T-helper 2 cell treated with Interferon-gamma antibody and Interleukin-4, amounts not matched to agents 100 ng/mL and 5 ng/mL, for 36 hours (primary cell): ENCODE measurements around the gene MTHFS. TPM values are rescaled to one million over a fixed set of nuclear protein-coding genes. Genes with fewer than 3 reads are reported as not detected.

Experiments used
- intact Hi-C: fragments of 100-400 bp; cut with micrococcal nuclease; formaldehyde crosslinking; loops from one replicate; pipeline ENCODE4 v1.15.1; 2023
- total RNA-seq: library from RNA; stranded (reverse); gene quantifications from 2 replicates; pipeline ENCODE4 v1.2.3, GENCODE V29; 2022

MTHFS gene
- total RNA-seq, 1 donor from 2014 or later, result 32.7 TPM

GRCh38 chr15:79824136-79824701 lies 72.6 kb downstream of the MTHFS start:
- intact Hi-C loops, result no loop called here

DNA sequence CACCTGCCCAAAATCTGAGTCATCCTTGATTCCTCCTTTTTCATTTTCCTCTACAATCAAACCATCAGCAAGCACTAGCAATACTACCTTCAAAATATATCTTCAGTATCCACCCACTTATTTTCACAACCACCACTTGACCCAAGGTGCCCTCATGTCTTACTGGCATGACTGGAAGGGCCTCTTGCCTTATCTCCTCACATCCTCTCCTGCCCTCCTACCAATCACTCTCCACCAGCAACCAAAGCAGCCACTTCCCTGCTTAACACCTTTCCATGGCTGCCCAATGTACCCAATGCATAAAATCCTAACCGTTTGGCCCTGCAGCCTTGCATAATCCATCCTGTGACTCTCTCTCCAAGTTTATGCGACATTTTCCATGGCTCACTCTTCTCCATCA lies 76.0 kb downstream of the MTHFS start:
- intact Hi-C loops, result no loop called here

DNA sequence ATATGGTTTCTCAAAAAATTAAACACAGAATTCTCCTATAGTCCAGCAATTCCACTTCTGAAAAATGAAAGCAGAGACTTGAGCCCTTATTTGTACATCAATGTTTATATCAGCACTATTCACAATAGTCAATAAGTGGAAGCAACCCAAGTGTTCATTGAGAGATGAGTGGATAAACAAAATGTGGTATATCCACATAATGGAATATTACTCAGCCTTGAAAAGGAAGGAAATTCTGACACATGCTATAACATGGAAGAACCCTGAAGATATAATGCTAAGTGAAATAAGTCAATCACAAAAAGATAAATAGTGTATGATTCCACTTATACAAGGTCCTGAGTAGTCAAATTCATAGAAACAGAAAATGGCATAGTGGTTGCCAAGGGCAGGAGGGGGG lies 76.6 kb downstream of the MTHFS start:
- intact Hi-C loops, result no loop called here

DNA sequence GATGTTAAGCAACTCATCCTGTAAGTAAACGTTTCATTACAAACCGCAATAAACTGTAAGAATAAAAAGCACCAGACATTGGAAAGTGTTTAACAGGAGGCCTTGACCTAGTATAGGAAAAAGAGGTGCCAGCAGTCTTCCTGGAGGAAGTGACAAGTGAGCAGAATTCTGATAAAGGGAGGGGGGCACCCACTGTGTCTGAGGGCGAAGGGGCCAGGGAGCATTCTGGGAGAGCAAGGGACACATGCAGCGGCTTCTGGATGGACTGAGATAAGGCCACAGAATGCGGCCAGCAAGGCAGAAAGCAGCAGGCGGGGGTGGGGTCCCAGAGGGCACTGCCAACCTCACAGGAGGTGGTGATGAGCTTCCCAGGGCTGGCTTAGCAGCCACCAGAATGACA lies 80.2 kb downstream of the MTHFS start:
- intact Hi-C loops, result no loop called here

GRCh38 chr15:79815468-79815867 lies 81.3 kb downstream of the MTHFS start:
- intact Hi-C loops, result no loop called here

DNA sequence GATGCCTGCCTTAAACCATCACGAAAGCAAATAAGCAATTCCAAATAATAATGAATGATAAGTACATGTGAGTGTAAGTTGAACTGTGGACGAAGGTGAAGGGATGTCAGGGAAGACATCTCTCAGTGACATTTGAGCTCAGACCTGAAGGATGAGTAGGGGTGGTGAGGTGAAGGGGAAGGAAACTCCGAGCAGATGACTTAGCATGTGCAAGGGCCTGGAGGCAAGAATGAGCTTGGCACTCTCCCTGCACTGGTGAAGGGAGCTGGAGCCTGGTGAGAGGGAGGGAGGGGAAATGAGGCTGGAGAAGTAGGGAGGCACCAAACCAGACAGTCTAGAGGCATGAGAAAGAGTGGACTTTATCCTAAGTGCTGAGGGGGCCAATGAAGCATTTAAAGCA lies 84.3 kb downstream of the MTHFS start:
- intact Hi-C loops, result no loop called here

DNA sequence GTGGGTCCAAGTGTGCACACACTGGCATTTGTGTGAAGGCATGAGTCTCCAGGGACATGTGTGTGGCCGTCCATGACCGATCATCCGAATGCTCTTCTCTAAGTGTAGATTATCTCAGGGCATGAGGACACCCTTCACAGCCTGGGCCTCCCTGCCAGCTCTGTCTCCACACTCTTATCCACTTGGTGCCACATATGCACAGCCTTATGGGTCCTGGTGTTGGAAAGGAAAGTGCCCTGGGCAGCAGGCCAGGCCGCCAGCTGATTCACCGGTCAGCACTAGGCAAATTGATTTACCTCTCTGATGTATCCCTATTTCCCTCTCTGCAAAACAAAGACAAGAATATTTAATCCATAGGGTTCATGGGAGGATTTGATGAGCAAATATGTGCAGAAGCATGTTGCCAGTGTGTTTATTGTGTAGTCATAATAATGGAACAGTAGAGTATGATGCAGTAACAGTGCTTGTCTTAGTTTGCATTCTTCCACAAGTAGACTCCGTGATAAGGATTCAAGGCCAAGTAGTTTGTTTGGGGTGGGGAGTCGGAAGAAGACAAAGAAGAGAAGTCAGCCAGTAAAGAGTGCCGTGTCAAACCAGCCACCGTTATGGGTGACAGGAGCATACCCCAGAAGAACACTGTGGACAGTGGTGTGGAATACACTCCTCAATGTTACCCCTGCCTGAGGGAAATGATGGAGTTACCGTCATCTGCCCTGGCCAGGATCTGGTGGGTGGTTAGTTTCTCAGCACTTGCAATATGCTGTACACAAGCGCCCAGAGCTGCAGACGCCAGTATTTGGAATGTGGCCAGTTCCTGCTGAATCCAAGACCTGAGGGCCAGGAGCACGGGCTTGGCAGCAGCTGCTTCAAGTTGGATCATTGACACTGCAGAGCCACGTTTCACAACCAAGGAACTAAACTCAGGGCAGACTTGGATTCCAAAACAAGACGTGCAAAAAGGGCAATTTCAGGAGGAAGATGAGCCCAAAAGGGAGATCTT lies 85.1 kb downstream of the MTHFS start:
- intact Hi-C loops, result no loop called here

- intact Hi-C loops, result no loop called here
Observed at GRCh38 chr15:79804838-79805237, 92.0 kb downstream of the MTHFS start.

- intact Hi-C loops, result no loop called here
Observed at GRCh38 chr15:79798311-79798710, 98.5 kb downstream of the MTHFS start.

Other genes with a start within 250 kb of the MTHFS start
- 17.5 and 20.0 TPM in 2 replicates for gene BCL2A1, start 74.2 kb upstream of the MTHFS start, total RNA-seq
- 49.6 and 52.3 TPM in 2 replicates for gene ZFAND6, start 162.7 kb upstream of the MTHFS start, total RNA-seq